T-helper 2 cell treated with Interferon-gamma antibody and Interleukin-4, amounts not matched to agents 5 μg/mL and 100 μg/mL, for 36 hours (primary cell): Measurements from ENCODE around the gene C9.
A peak's percentile ranks its signal among the peaks of the same experiment; 100 is the strongest.
"Not testable (repeated sequence)": the region's sequence is repeated elsewhere in the genome, so short reads cannot be mapped to it uniquely, and the experiment has no call there.

Experiments used
- DNase-seq: peaks from one replicate; pipeline ENCODE4 v3.0.0; 2021; ENCODE audit warnings: low spot score
- H3K27ac Mint-ChIP-seq: one replicate; pipeline ENCODE4 v1.8.0; 2021; ENCODE audit warnings: mild to moderate bottlenecking, mixed read lengths
- H3K27me3 Mint-ChIP-seq: one replicate; pipeline ENCODE4 v1.8.0; 2021; ENCODE audit warnings: low read depth, mixed read lengths
- H3K36me3 Mint-ChIP-seq: one replicate; pipeline ENCODE4 v1.8.0; 2021; ENCODE audit warnings: low read depth, mixed read lengths
- H3K4me1 Mint-ChIP-seq: one replicate; pipeline ENCODE4 v1.8.0; 2021; ENCODE audit warnings: low read depth, mixed read lengths
- H3K4me3 Mint-ChIP-seq: one replicate; pipeline ENCODE4 v1.8.0; 2022; ENCODE audit warnings: mild to moderate bottlenecking, moderate library complexity, mixed read lengths
- H3K9me3 Mint-ChIP-seq: one replicate; pipeline ENCODE4 v1.8.0; 2021; ENCODE audit warnings: mixed read lengths

The C9 gene

GRCh38 chr5:39333104-39333503 lies 31.2 kb downstream of the C9 start:
- Mint-ChIP-seq H3K4me3 (no peak overlapping the region), H3K27ac (no peak overlapping the region), H3K36me3 (no peaks in the 10 kb centered on the region), H3K27me3 (no peaks in the 10 kb centered on the region), H3K4me1 (no peaks in the 10 kb centered on the region), H3K9me3 (peaks cover 4% of the 10 kb centered on the region)
- no peak for DNase-seq

GRCh38 chr5:39331861-39332381 lies 32.4 kb downstream of the C9 start:
- Mint-ChIP-seq H3K27me3 (no peaks in the 10 kb centered on the region), H3K27ac (no peak overlapping the region), H3K9me3 (peaks cover 4% of the 10 kb centered on the region), H3K36me3 (no peaks in the 10 kb centered on the region), H3K4me3 (no peak overlapping the region), H3K4me1 (no peaks in the 10 kb centered on the region)
- DNase-seq, result no peak

- Mint-ChIP-seq H3K36me3 (no peaks in the 10 kb centered on the region), H3K4me1 (no peaks in the 10 kb centered on the region), H3K9me3 (no peaks in the 10 kb centered on the region), H3K27me3 (peaks cover 4% of the 10 kb centered on the region), H3K4me3 (no peak overlapping the region), H3K27ac (no peak overlapping the region)
- DNase-seq, result no peak
Measured at GRCh38 chr5:39328731-39329130, 35.6 kb downstream of the C9 start.

- H3K4me1 Mint-ChIP-seq, result no peaks in the 10 kb centered on the region
- H3K4me3 Mint-ChIP-seq, result no peak overlapping the region
- no peaks in the 10 kb centered on the region for H3K9me3 Mint-ChIP-seq
- H3K36me3 Mint-ChIP-seq, result no peaks in the 10 kb centered on the region
- H3K27me3 Mint-ChIP-seq, result peaks cover 13% of the 10 kb centered on the region
- no peak overlapping the region for H3K27ac Mint-ChIP-seq
- DNase-seq, result no peak
Measured at GRCh38 chr5:39323542-39323941, 40.8 kb downstream of the C9 start.

- no peak overlapping the region for H3K27ac Mint-ChIP-seq
Measured at GRCh38 chr5:39319395-39319794, 44.9 kb downstream of the C9 start.

GRCh38 chr5:39316464-39316863 lies 47.8 kb downstream of the C9 start:
- H3K9me3 Mint-ChIP-seq, H3K4me3 Mint-ChIP-seq, H3K27ac Mint-ChIP-seq, H3K36me3 Mint-ChIP-seq, H3K4me1 Mint-ChIP-seq, DNase-seq: not testable (repeated sequence)
- peaks cover 12% of the 10 kb centered on the region for H3K27me3 Mint-ChIP-seq

More at GRCh38 chr5:39319395-39319794, 44.9 kb downstream of the C9 start:
- Mint-ChIP-seq H3K9me3 (no peaks in the 10 kb centered on the region), H3K27me3 (peaks cover 12% of the 10 kb centered on the region), H3K36me3 (no peaks in the 10 kb centered on the region), H3K4me1 (no peaks in the 10 kb centered on the region), H3K4me3 (no peak overlapping the region)
- no peak for DNase-seq

- Mint-ChIP-seq H3K4me1 (no peaks in the 10 kb centered on the region), H3K36me3 (no peaks in the 10 kb centered on the region), H3K27ac (no peak overlapping the region), H3K27me3 (peaks cover 11% of the 10 kb centered on the region), H3K9me3 (no peaks in the 10 kb centered on the region), H3K4me3 (no peak overlapping the region)
- no peak for DNase-seq
Measured at GRCh38 chr5:39315995-39316394, 48.3 kb downstream of the C9 start.

GRCh38 chr5:39314591-39314990 lies 49.7 kb downstream of the C9 start:
- H3K9me3 Mint-ChIP-seq, result no peaks in the 10 kb centered on the region

GRCh38 chr5:39309534-39309933 lies 54.8 kb downstream of the C9 start:
- Mint-ChIP-seq H3K27ac (no peak overlapping the region), H3K27me3 (peaks cover 13% of the 10 kb centered on the region)
- DNase-seq, result no peak

More at GRCh38 chr5:39314591-39314990, 49.7 kb downstream of the C9 start:
- Mint-ChIP-seq H3K4me1 (no peaks in the 10 kb centered on the region), H3K4me3 (no peak overlapping the region), H3K36me3 (no peaks in the 10 kb centered on the region), H3K27me3 (peaks cover 6% of the 10 kb centered on the region), H3K27ac (no peak overlapping the region)
- DNase-seq, result no peak

GRCh38 chr5:39302472-39302871 lies 61.8 kb downstream of the C9 start:
- DNase-seq, result no peak
- no peaks in the 10 kb centered on the region for H3K4me1 Mint-ChIP-seq

More at GRCh38 chr5:39309534-39309933, 54.8 kb downstream of the C9 start:
- Mint-ChIP-seq H3K9me3 (no peaks in the 10 kb centered on the region), H3K36me3 (no peaks in the 10 kb centered on the region), H3K4me3 (no peak overlapping the region), H3K4me1 (no peaks in the 10 kb centered on the region)

GRCh38 chr5:39301406-39301805 lies 62.9 kb downstream of the C9 start:
- DNase-seq, result no peak
- H3K27ac Mint-ChIP-seq, result no peak overlapping the region
- no peaks in the 10 kb centered on the region for H3K4me1 Mint-ChIP-seq
- peaks cover 7% of the 10 kb centered on the region for H3K27me3 Mint-ChIP-seq
- H3K4me3 Mint-ChIP-seq, result no peak overlapping the region
- peaks cover 4% of the 10 kb centered on the region for H3K9me3 Mint-ChIP-seq
- H3K36me3 Mint-ChIP-seq, result no peaks in the 10 kb centered on the region

More at GRCh38 chr5:39302472-39302871, 61.8 kb downstream of the C9 start:
- Mint-ChIP-seq H3K27me3 (peaks cover 6% of the 10 kb centered on the region), H3K9me3 (peaks cover 4% of the 10 kb centered on the region), H3K4me3 (no peak overlapping the region), H3K36me3 (no peaks in the 10 kb centered on the region), H3K27ac (no peak overlapping the region)

GRCh38 chr5:39299962-39300361 lies 64.3 kb downstream of the C9 start:
- no peak for DNase-seq
- Mint-ChIP-seq H3K9me3 (peaks cover 4% of the 10 kb centered on the region), H3K36me3 (no peaks in the 10 kb centered on the region), H3K4me1 (no peaks in the 10 kb centered on the region), H3K27me3 (peaks cover 3% of the 10 kb centered on the region), H3K27ac (no peak overlapping the region), H3K4me3 (no peak overlapping the region)

GRCh38 chr5:39294736-39295135 lies 69.6 kb downstream of the C9 start:
- DNase-seq, result no peak
- no peaks in the 10 kb centered on the region for H3K36me3 Mint-ChIP-seq
- H3K4me3 Mint-ChIP-seq, result no peak overlapping the region
- H3K27me3 Mint-ChIP-seq, result peaks cover 28% of the 10 kb centered on the region
- H3K9me3 Mint-ChIP-seq, result peaks cover 9% of the 10 kb centered on the region
- H3K4me1 Mint-ChIP-seq, result no peaks in the 10 kb centered on the region
- no peak overlapping the region for H3K27ac Mint-ChIP-seq

- Mint-ChIP-seq H3K27ac (no peak overlapping the region), H3K4me3 (no peak overlapping the region), H3K27me3 (peaks cover 28% of the 10 kb centered on the region), H3K9me3 (peaks cover 14% of the 10 kb centered on the region), H3K36me3 (peaks cover 11% of the 10 kb centered on the region), H3K4me1 (peaks cover 11% of the 10 kb centered on the region)
- no peak for DNase-seq
Measured at GRCh38 chr5:39284552-39284951, 79.7 kb downstream of the C9 start.

GRCh38 chr5:39283231-39283818 lies 81.0 kb downstream of the C9 start:
- peaks cover 24% of the 10 kb centered on the region for H3K27me3 Mint-ChIP-seq
- H3K36me3 Mint-ChIP-seq, result peaks cover 17% of the 10 kb centered on the region
- peaks cover 11% of the 10 kb centered on the region for H3K4me1 Mint-ChIP-seq
- H3K27ac Mint-ChIP-seq, result no peak overlapping the region
- DNase-seq, result peak; percentile 38
- H3K4me3 Mint-ChIP-seq, result no peak overlapping the region
- peaks cover 22% of the 10 kb centered on the region for H3K9me3 Mint-ChIP-seq
